Measurements from ENCODE around the gene KRT73. TPM values are rescaled to one million over a fixed set of nuclear protein-coding genes. Genes with fewer than 3 reads are reported as not detected.
"Not testable (repeated sequence)": the region's sequence is repeated elsewhere in the genome, so short reads cannot be mapped to it uniquely, and the experiment has no call there.

KRT73 gene
- total RNA-seq, 6 donors from 2014 or later: 0.15 to 0.55 TPM; not detected in 4

DNA sequence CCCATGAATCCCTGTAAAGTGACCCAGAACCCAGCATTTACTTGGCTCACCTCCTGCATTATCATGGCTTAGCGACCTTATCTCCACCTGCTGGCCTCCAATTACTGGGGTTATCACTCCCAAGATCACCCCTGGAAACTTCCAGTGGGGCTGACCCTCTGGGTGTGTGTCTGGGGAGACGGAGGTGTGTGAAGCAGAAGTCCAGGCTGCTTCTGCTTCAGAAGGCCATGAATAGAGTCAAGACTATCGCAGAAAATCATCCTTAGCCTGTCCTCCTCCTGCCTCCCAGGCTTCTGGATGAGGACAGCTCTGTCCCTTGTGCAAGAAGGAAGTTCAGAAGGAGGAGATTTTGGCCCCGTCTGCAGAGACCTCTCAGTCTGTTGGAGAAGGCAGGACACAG lies 16.7 kb downstream of the KRT73 start:
- H3K27me3 ChIP-seq: peaks cover 0 to 15% (median 6%) of the 10 kb centered on the region in 4 donors
- DNase-seq: no peak
- TF ChIP-seq POLR2AphosphoS5 (IDR thresholded peaks at IDR 0.05) (no peak), POLR2A (IDR thresholded peaks at IDR 0.05) (no peak), EP300 (IDR thresholded peaks at IDR 0.05) (no peak)
- TF ChIP-seq, protein P1, sequence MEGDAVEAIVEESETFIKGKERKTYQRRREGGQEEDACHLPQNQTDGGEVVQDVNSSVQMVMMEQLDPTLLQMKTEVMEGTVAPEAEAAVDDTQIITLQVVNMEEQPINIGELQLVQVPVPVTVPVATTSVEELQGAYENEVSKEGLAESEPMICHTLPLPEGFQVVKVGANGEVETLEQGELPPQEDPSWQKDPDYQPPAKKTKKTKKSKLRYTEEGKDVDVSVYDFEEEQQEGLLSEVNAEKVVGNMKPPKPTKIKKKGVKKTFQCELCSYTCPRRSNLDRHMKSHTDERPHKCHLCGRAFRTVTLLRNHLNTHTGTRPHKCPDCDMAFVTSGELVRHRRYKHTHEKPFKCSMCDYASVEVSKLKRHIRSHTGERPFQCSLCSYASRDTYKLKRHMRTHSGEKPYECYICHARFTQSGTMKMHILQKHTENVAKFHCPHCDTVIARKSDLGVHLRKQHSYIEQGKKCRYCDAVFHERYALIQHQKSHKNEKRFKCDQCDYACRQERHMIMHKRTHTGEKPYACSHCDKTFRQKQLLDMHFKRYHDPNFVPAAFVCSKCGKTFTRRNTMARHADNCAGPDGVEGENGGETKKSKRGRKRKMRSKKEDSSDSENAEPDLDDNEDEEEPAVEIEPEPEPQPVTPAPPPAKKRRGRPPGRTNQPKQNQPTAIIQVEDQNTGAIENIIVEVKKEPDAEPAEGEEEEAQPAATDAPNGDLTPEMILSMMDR (IDR thresholded peaks at IDR 0.05): no peak
- H3K4me3 ChIP-seq: no peak overlapping the region
- 58 to 77% methylated on average over 4 of the region's 4 CpGs for WGBS, 2 donors
- H3K27ac ChIP-seq: no peak overlapping the region
- H3K9me3 ChIP-seq: no peaks in the 10 kb centered on the region
- no peaks in the 10 kb centered on the region for H3K4me1 ChIP-seq
- no peak for ATAC-seq (ENCODE audit: low FRiP score in 2 of 2)
- H3K36me3 ChIP-seq: no peaks in the 10 kb centered on the region

DNA sequence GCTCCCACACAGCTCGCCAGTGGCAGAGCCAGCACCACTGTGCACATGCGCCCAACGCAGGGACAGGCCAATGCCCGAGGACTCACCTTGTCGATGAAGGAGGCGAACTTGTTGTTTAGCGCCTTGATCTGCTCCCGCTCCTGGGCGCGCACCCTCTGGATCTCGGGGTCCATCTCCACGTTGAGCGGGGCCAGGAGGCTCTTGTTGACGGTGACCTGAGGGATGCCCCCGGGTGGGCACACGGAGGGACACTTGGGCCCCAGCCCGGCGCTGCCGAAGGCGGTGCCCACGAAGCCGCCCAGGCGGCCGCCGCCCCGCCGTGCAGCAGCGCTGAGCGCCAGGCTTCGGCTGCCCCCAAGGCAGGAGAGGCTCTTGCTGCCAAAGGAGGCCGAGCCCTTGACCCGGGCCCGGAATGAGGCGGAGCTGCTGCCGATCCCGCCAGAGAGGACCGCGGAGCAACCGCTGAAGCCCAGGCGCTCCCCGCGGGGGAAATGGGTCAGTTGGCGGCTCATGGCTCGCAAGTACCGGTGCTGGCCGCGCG lies 17.3 kb downstream of the KRT73 start, which contains the start of gene KRT72:
Gene KRT72, minus strand, starts transcription at position 523 of the 541 bp plus-strand sequence. Its CDS starts 11 bp downstream, at position 512.
- peak in 1 of 2 donors; percentile 78 for DNase-seq
- H3K4me3 ChIP-seq: no peak within 1 kb of the TSS
- TF ChIP-seq POLR2AphosphoS5 (IDR thresholded peaks at IDR 0.05) (no peak), POLR2A (IDR thresholded peaks at IDR 0.05) (no peak), EP300 (IDR thresholded peaks at IDR 0.05) (no peak)
- TF ChIP-seq, protein P1 (IDR thresholded peaks at IDR 0.05): no peak
- no peak within 1 kb of the TSS for H3K27ac ChIP-seq
- peaks cover 0 to 15% (median 6%) of the 10 kb centered on the region in 4 donors for H3K27me3 ChIP-seq
- ATAC-seq (ENCODE audit: low FRiP score in 2 of 2): peak in 1 of 2 donors; percentile 14
- no peaks in the 10 kb centered on the region for H3K9me3 ChIP-seq
- H3K36me3 ChIP-seq: no peaks in the 10 kb centered on the region
- H3K4me1 ChIP-seq: no peaks in the 10 kb centered on the region
- 27 to 77% methylated on average over 14 to 30 of the region's 48 CpGs for WGBS, 2 donors

DNA sequence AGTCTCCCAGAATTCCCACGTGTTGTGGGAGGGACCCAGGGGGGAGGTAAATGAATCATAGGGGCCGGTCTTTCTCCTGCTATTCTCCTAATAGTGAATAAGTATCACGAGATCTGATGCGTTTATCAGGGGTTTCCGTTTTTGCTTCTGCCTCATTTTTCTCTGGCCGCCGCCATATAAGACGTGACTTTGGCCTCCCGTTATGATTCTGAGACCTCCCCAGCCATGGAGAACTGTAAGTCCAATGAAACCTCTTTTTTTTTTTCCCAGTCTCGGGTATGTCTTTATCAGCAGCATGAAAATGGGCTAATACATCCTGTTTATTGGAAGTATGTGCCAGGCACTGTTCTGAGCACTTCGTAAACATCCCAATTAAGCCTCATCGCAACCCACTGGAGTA lies 17.9 kb downstream of the KRT73 start:
- WGBS, 2 donors: 83 to 86% methylated on average over 12 of the region's 12 CpGs
- DNase-seq: no peak

DNA sequence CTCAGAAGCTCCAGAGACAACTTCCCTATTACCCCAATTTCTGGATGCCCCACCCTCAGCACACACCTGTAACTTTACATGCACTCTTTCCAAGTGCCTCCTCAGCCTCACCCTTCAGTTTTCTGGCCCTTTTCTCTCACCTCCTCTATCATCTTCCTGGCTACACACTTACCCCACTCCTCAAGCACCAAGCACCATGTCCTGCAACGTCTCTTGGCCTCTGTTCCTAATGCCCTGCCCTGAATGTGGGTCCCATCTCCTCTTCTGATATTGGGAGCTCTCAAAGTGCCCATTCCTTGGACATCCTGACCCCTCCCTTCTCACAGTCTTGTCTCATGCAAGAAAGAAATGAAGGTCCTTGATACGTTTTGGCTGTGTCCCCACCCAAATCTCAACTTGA lies 18.3 kb downstream of the KRT73 start:
- no peak overlapping the region for H3K4me3 ChIP-seq
- no peaks in the 10 kb centered on the region for H3K36me3 ChIP-seq
- TF ChIP-seq, protein P1 (IDR thresholded peaks at IDR 0.05): no peak
- no peak for TF ChIP-seq EP300 (IDR thresholded peaks at IDR 0.05)
- TF ChIP-seq POLR2AphosphoS5 (IDR thresholded peaks at IDR 0.05): no peak
- no peak for TF ChIP-seq POLR2A (IDR thresholded peaks at IDR 0.05)
- H3K27ac ChIP-seq: no peak overlapping the region
- ATAC-seq (ENCODE audit: low FRiP score in 2 of 2) (no peak), DNase-seq (no peak)
- peaks cover 0 to 15% (median 6%) of the 10 kb centered on the region in 4 donors for H3K27me3 ChIP-seq
- no peaks in the 10 kb centered on the region for H3K4me1 ChIP-seq
- H3K9me3 ChIP-seq: no peaks in the 10 kb centered on the region
- 49 to 59% methylated on average over 2 of the region's 2 CpGs for WGBS, 2 donors

More for the DNA sequence above, 17.9 kb downstream of the KRT73 start:
- Histone ChIP-seq H3K36me3 (no peaks in the 10 kb centered on the region), H3K4me3 (no peak overlapping the region), H3K4me1 (no peaks in the 10 kb centered on the region), H3K9me3 (no peaks in the 10 kb centered on the region), H3K27ac (no peak overlapping the region), H3K27me3 (peaks cover 0 to 15% (median 6%) of the 10 kb centered on the region in 4 donors)
- no peak for ATAC-seq (ENCODE audit: low FRiP score in 2 of 2)
- TF ChIP-seq, protein P1 (IDR thresholded peaks at IDR 0.05): no peak
- TF ChIP-seq POLR2AphosphoS5 (IDR thresholded peaks at IDR 0.05) (no peak), EP300 (IDR thresholded peaks at IDR 0.05) (no peak), POLR2A (IDR thresholded peaks at IDR 0.05) (no peak)

DNA sequence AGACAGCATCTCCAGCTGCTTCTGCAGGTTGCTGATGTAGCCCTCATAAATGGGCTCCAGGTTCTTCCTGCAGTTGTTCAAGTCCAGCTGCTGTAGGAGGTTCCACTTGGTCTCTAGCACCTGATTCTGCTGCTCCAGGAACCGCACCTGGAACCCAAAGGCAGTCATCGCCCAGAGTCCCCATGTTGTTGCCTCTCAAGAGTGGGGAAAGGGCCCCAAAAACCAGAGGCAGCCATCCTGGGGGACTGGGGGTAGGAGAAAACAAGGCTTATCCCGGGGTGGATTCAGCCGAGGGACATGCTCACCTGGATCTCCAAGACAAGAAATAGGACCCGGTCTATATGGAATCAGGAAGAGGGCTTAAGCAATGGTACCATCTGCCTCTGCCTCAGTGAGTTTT lies 19.4 kb downstream of the KRT73 start:
- H3K36me3 ChIP-seq: no peaks in the 10 kb centered on the region
- TF ChIP-seq EP300 (IDR thresholded peaks at IDR 0.05) (no peak), POLR2A (IDR thresholded peaks at IDR 0.05) (no peak)
- WGBS, 2 donors: 77 to 93% methylated on average over 5 of the region's 5 CpGs
- no peaks in the 10 kb centered on the region for H3K9me3 ChIP-seq
- no peak for DNase-seq
- H3K27ac ChIP-seq: no peak overlapping the region
- H3K4me1 ChIP-seq: no peaks in the 10 kb centered on the region
- peaks cover 0 to 15% (median 6%) of the 10 kb centered on the region in 4 donors for H3K27me3 ChIP-seq
- no peak for ATAC-seq (ENCODE audit: low FRiP score in 2 of 2)
- H3K4me3 ChIP-seq: no peak overlapping the region

DNA sequence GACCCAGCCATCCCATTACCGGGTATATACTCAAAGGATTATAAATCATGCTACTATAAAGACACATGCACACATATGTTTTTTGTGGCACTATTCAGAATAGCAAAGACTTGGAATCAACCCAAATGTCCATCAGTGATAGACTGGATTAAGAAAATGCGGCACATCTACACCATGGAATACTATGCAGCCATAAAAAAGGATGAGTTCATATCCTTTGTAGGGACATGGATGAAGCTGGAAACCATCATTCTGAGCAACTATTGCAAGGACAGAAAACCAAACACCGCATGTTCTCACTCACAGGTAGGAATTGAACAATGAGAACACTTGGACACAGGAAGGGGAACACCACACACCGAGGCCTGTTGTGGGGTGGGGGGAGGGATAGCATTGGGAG lies 24.1 kb downstream of the KRT73 start:
- not testable (repeated sequence) for ATAC-seq (ENCODE audit: low FRiP score in 2 of 2); DNase-seq; H3K36me3 ChIP-seq; H3K9me3 ChIP-seq; H3K4me3 ChIP-seq; H3K27me3 ChIP-seq; H3K4me1 ChIP-seq; H3K27ac ChIP-seq
- WGBS, 2 donors: 82 to 97% methylated on average over 4 of the region's 4 CpGs
